Measurements from ENCODE around the gene TMEM95.
A peak's percentile ranks its signal among the peaks of the same experiment; 100 is the strongest.
"Not testable (repeated sequence)": the region's sequence is repeated elsewhere in the genome, so short reads cannot be mapped to it uniquely, and the experiment has no call there.

The TMEM95 gene

GRCh38 chr17:7329997-7330637 lies 24.8 kb upstream of the TMEM95 start:
- no peak for DNase-seq (ENCODE audit: low read depth)
- H3K4me3 ChIP-seq (ENCODE audit: low read length): peak overlapping the region; percentile 92
- TF ChIP-seq, protein P1, sequence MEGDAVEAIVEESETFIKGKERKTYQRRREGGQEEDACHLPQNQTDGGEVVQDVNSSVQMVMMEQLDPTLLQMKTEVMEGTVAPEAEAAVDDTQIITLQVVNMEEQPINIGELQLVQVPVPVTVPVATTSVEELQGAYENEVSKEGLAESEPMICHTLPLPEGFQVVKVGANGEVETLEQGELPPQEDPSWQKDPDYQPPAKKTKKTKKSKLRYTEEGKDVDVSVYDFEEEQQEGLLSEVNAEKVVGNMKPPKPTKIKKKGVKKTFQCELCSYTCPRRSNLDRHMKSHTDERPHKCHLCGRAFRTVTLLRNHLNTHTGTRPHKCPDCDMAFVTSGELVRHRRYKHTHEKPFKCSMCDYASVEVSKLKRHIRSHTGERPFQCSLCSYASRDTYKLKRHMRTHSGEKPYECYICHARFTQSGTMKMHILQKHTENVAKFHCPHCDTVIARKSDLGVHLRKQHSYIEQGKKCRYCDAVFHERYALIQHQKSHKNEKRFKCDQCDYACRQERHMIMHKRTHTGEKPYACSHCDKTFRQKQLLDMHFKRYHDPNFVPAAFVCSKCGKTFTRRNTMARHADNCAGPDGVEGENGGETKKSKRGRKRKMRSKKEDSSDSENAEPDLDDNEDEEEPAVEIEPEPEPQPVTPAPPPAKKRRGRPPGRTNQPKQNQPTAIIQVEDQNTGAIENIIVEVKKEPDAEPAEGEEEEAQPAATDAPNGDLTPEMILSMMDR (conservative IDR thresholded peaks at IDR 0.05; ENCODE audit: low read depth, low read length): no peak

DNA sequence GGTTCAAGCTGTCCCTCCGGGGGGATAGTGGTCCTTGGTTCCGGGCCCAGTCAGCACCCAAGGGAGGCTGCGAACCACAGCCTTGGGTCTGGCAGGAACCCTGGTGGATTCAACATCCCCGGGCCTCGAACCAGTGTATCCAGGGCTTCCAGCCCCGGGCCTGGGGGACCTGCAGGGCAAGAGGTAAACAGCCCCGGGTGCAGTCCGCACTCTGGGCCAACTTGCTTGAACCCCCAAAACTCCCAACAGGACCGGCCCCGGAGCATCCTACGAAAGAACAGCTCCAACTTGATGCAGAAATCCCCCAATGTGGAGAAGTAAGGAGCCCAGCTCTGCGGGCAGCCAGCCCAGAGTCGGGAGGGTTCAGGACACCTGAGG lies 24.3 kb upstream of the TMEM95 start:
- peak overlapping the region; percentile 92 for H3K4me3 ChIP-seq (ENCODE audit: low read length)
- DNase-seq (ENCODE audit: low read depth): no peak
- TF ChIP-seq, protein P1 (conservative IDR thresholded peaks at IDR 0.05; ENCODE audit: low read depth, low read length): no peak

- TF ChIP-seq, protein P1 (conservative IDR thresholded peaks at IDR 0.05; ENCODE audit: low read depth, low read length): no peak
- DNase-seq (ENCODE audit: low read depth): no peak
- no peak overlapping the region for H3K4me3 ChIP-seq (ENCODE audit: low read length)
Measured at GRCh38 chr17:7332111-7332510, 22.8 kb upstream of the TMEM95 start.

GRCh38 chr17:7332600-7333069 lies 22.3 kb upstream of the TMEM95 start:
- H3K4me3 ChIP-seq (ENCODE audit: low read length); DNase-seq (ENCODE audit: low read depth): not testable (repeated sequence)

- TF ChIP-seq, protein P1 (conservative IDR thresholded peaks at IDR 0.05; ENCODE audit: low read depth, low read length): no peak
- no peak overlapping the region for H3K4me3 ChIP-seq (ENCODE audit: low read length)
Measured at GRCh38 chr17:7334938-7335538, 19.9 kb upstream of the TMEM95 start.

DNA sequence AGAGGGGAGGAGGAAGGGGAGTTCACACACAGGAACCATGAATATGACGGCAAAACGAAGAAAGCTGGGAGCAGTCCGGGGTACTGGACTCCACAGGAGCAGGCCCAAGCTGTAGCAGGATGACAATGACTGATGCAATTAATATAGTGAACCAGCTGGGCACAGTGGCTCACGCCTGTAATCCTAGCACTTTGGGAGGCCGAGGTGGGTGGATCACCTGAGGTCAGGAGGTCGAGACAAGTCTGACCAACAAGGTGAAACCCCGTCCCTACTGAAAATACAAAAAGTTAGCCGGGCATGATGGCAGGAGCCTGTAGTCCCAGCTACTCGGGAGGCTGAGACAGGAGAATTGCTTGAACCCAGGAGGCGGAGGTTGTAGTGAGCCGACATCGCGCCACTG lies 19.2 kb upstream of the TMEM95 start:
- not testable (repeated sequence) for H3K4me3 ChIP-seq (ENCODE audit: low read length); DNase-seq (ENCODE audit: low read depth)

More at GRCh38 chr17:7334938-7335538, 19.9 kb upstream of the TMEM95 start:
- DNase-seq (ENCODE audit: low read depth): no peak

DNA sequence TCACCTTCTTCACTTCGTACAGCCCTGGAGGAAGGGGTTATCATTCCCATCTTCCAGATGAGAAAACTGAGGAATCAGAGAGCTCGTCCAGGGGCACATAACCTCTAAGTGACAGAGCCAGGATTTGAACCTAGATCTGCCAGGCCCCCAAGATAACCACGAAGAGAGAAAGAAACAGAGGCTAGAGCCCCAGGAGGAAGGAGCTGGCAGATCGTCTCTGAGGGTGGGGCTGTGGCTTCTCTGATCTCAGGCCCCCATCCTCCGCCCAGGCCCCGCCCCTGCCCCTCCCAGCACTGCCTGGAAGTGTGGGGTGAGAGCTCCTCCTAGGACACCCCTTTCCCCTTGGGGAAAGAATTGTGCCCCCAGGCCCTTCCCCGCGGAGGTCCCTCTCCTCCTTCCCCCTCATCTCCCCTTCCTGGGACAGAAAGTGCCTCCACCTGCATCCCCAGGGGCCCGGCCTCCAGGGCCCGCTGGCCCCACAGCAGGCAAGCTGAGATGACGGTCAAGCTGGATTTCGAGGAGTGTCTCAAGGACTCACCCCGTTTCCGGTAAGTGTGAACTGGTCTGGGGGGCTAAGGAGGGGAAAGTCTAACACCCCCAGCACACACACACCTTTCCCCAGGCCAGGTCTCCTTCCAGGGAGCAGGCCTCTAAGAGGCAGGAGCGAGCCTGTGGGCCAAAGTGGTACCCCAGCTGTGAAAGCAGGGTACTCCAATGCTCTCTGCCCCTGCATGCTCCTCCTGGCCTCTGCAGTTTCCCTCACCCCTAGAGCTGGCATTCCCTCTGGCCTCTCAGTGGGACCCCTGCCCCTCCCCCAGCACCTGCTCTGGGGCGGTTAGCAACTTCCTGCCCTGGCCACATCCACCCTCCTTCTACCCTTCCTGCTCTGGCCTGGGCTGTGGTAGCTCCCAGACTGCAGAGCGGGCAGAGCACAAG lies 18.4 kb upstream of the TMEM95 start, which contains the start of gene ACAP1:
ACAP1 (plus strand) TSS at position 290 of the 936 bp plus-strand sequence; CDS start at position 496, 206 bp downstream.
- no peak for DNase-seq (ENCODE audit: low read depth)
- no peak within 1 kb of the TSS for H3K4me3 ChIP-seq (ENCODE audit: low read length)
- TF ChIP-seq, protein P1 (conservative IDR thresholded peaks at IDR 0.05; ENCODE audit: low read depth, low read length): no peak

GRCh38 chr17:7337600-7337999 lies 17.4 kb upstream of the TMEM95 start:
- not testable (repeated sequence) for DNase-seq (ENCODE audit: low read depth); H3K4me3 ChIP-seq (ENCODE audit: low read length)

Data from retinal pigment epithelial cell (primary cell).